Ascending aorta (tissue), 2 donors: Measurements from ENCODE around the gene PIP4P1. TPM values are rescaled to one million over a fixed set of nuclear protein-coding genes. Genes with fewer than 3 reads are reported as not detected.

Experiments used
- DNase-seq, 2 donors: peaks; one replicate each; pipeline ENCODE4 v3.0.0-alpha.2; 2019; ENCODE audit warnings: low spot score in 2 of 2
- H3K27ac ChIP-seq, 2 donors: fragments of 200-600 bp; sonication (generic); one replicate each; pipeline ENCODE4 v1.5.1; 2016 to 2017; ENCODE audit warnings: mild to moderate bottlenecking in 1 of 2
- H3K27me3 ChIP-seq: fragments of 200-600 bp; sonication (generic); one replicate; pipeline ENCODE4 v1.5.1; 2017
- H3K36me3 ChIP-seq, 2 donors: fragments of 200-600 bp; sonication (generic); one replicate each; pipeline ENCODE4 v1.5.1; 2016
- H3K4me1 ChIP-seq, 2 donors: fragments of 200-600 bp; sonication (generic); one replicate each; pipeline ENCODE4 v1.5.1; 2016 to 2017; ENCODE audit warnings: mild to moderate bottlenecking in 1 of 2
- H3K4me3 ChIP-seq, 2 donors: fragments of 200-600 bp; sonication (generic); one replicate each; pipeline ENCODE4 v1.5.1; 2016 to 2017; ENCODE audit warnings: mild to moderate bottlenecking in 1 of 2
- H3K9me3 ChIP-seq, 2 donors: fragments of 200-600 bp; sonication (generic); one replicate each; pipeline ENCODE4 v1.5.1; 2016
- intact Hi-C: fragments of 100-400 bp; cut with DNase I; formaldehyde crosslinking; loops from one replicate; pipeline ENCODE4 v1.15.1; 2023
- total RNA-seq: library from RNA; depleted of rRNA; stranded (reverse); fragments of >200 nt; gene quantifications from one replicate; pipeline ENCODE4 v1.1.0, GENCODE V29; 2016
- TF ChIP-seq, protein P1 (sequence below), 3 experiments: fragments of 200-600 bp in 2 of 3; fragments of 450-650 bp in 1 of 3; sonication (generic) in 2 of 3; IDR thresholded peaks; one replicate each; pipeline ENCODE4 v1.5.1; 2016 to 2019; ENCODE audit warnings: antibody characterized with exemption in 3 of 3, mild to moderate bottlenecking in 1 of 3, moderate library complexity in 1 of 3

Gene PIP4P1
- total RNA-seq, 1 donor from 2014 or later = 30.7 TPM

DNA sequence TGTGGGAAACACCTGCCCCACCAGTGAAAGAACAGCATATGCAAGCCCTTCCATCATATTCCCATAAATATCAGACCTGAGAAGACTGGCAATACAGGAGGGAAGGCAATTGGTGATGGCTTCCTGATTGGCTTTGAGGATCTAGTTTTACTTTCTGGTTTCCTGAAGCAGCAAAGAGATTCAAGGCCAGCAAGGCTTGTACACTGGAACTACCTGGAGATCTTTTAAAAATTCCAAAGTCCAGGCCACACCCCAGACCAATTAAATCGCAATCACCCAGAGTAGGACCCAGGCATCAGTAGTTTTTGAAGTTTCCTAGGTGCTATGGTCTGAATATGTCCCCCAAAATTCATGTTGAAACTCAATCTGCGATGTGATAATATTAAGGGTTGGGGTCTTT, 45.0 kb downstream of the PIP4P1 start:
- peaks cover 0 to 5% of the 10 kb centered on the region in 2 donors for H3K4me1 ChIP-seq
- intact Hi-C loops = loop anchor here (10.0 kb wide), 1 partner anchor 119 kb away; no protein-coding TSS in a partner anchor
- H3K27me3 ChIP-seq = no peaks in the 10 kb centered on the region
- H3K4me3 ChIP-seq = no peak overlapping the region
- TF ChIP-seq, protein P1, sequence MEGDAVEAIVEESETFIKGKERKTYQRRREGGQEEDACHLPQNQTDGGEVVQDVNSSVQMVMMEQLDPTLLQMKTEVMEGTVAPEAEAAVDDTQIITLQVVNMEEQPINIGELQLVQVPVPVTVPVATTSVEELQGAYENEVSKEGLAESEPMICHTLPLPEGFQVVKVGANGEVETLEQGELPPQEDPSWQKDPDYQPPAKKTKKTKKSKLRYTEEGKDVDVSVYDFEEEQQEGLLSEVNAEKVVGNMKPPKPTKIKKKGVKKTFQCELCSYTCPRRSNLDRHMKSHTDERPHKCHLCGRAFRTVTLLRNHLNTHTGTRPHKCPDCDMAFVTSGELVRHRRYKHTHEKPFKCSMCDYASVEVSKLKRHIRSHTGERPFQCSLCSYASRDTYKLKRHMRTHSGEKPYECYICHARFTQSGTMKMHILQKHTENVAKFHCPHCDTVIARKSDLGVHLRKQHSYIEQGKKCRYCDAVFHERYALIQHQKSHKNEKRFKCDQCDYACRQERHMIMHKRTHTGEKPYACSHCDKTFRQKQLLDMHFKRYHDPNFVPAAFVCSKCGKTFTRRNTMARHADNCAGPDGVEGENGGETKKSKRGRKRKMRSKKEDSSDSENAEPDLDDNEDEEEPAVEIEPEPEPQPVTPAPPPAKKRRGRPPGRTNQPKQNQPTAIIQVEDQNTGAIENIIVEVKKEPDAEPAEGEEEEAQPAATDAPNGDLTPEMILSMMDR (IDR thresholded peaks at IDR 0.05) = no peak
- DNase-seq = no peak
- peak overlapping the region in 1 of 2 donors; percentile 26 for H3K27ac ChIP-seq
- no peaks in the 10 kb centered on the region for H3K9me3 ChIP-seq
- no peaks in the 10 kb centered on the region for H3K36me3 ChIP-seq

DNA sequence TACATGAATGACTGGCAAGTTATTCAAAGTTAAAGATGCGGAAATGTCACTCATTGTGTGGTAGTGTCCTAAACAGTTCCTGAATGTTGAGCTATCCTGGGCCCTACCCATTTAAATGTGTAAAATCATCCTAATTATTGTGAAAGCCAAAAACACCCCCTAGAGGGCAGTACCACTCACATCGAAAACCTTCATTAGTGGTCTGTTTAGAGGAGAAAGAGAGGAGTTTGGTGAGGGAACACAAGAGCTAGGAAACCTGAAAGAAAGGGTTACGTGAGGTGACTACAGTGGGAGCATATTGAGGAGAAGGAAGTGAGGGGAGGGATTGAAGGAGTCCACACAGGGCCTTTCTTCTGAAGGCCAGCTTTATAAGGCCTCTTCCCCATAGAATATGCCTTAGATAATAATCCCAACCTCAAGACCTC, 45.4 kb downstream of the PIP4P1 start:
- Histone ChIP-seq H3K27me3 (no peaks in the 10 kb centered on the region), H3K4me1 (peaks cover 0 to 5% of the 10 kb centered on the region in 2 donors), H3K4me3 (no peak overlapping the region), H3K9me3 (no peaks in the 10 kb centered on the region), H3K36me3 (no peaks in the 10 kb centered on the region), H3K27ac (peak overlapping the region in 1 of 2 donors; percentile 26)
- intact Hi-C loops = loop anchor here (10.0 kb wide), 1 partner anchor 119 kb away; no protein-coding TSS in a partner anchor
- TF ChIP-seq, protein P1 (IDR thresholded peaks at IDR 0.05) = peak; percentile 28 to 67 (median 41)
- no peak for DNase-seq

DNA sequence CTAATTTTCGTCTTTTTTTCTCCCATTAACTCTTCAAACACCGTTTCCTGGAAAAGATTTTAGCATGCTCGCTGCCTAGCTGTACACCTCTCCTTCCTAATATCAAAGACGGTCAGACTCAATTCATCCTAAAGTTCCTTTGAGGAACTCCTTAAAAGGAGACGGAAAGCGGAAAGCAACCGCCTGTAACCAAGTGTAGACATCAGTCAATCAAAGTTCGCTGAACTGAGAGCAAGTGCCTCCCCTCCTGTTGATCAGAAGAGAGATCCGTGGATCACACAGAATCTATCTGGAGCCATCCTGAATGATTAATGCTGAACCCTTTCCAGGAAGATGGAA, 47.5 kb downstream of the PIP4P1 start:
- TF ChIP-seq, protein P1 (IDR thresholded peaks at IDR 0.05) = no peak
- peaks cover 0 to 5% of the 10 kb centered on the region in 2 donors for H3K4me1 ChIP-seq
- peak overlapping the region; percentile 85 to 88 for H3K4me3 ChIP-seq
- H3K27ac ChIP-seq = peak overlapping the region; percentile 97 to 98
- no peak for DNase-seq
- intact Hi-C loops = loop anchor here (1.0 to 10.0 kb wide), 6 partner anchors 42 to 574 kb away; partner anchors contain the start of genes APEX1, METTL17, PARP2 and RNASE4
- H3K27me3 ChIP-seq = no peaks in the 10 kb centered on the region
- no peaks in the 10 kb centered on the region for H3K9me3 ChIP-seq
- H3K36me3 ChIP-seq = no peaks in the 10 kb centered on the region

DNA sequence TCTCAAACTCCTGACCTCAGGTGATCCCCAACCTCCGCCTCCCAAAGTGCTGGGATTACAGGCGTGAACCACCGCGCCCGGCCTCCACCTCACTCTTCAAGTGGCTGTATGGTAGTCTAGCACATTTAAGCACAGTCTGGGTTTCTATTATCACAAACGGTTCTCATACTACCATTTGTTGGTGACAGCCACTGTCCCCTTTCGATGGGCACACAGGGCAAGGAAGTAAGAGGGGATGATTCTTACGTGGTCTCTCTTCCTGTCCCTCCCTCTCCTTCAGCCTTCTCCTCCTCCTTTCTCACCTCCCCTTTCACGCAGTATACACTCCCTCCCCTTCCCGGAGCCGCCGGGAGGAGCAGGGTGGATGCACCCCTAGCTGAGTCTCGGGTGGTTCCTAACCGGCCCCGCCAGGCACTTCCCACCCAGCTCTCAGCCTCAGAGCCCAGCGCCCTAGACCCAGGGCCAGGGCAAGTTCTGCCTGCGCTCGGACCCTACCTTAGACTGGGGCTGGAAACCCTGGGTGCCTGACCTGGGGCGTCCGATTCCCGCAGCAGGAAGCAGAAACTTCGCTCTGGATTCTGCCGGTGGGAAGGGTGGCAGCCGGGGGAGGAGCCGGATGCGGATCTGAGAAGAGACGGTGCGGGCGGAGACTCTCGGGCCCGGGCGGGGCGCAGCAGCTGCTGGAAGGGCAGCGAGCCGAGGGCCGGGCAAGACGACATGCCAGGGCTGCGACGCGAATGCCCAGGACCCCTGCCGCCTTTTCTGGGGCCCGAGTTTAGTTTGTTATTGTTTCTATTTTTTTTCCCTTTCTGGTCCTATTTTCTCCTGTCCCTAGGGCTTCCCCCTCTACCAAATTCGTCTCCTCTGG, 48.1 kb downstream of the PIP4P1 start, which contains the start of gene TEP1:
TEP1 (minus strand) TSS at position 626 of the 868 bp plus-strand sequence. CDS start 5,062 bp downstream, outside the sequence.
- intact Hi-C loops = loop anchor here (1.0 to 10.0 kb wide), 6 partner anchors 42 to 574 kb away; partner anchors contain the start of genes APEX1, METTL17, PARP2 and RNASE4
- Histone ChIP-seq H3K4me3 (peak within 1 kb of the TSS; percentile 85 to 88), H3K36me3 (peaks cover 3 to 4% of the 10 kb centered on the region in 2 donors), H3K9me3 (no peaks in the 10 kb centered on the region), H3K27me3 (no peaks in the 10 kb centered on the region), H3K27ac (peak within 1 kb of the TSS; percentile 97 to 98), H3K4me1 (peaks cover 0 to 5% of the 10 kb centered on the region in 2 donors)
- TF ChIP-seq, protein P1 (IDR thresholded peaks at IDR 0.05) = no peak
- DNase-seq = peak; percentile 45 to 95

DNA sequence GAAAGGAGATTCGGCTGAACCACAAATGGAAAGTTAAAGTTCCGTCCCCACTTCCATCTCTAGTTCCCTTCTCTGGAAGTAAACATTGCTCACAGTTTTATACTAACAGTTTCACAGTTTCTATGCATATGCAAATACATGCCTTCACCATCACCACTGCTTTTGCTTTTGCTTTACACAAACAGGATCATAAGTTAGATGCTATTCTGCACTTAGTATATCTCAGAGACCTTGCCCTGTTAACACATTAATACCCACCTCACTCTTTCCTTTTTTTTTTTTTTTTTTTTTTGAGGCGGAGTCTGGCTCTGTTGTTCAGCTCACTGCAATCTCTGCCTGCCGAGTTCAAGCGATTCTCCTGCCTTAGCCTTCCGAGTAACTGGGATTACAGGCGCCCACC, 48.8 kb downstream of the PIP4P1 start:
- Histone ChIP-seq H3K36me3 (peaks cover 10 to 11% of the 10 kb centered on the region in 2 donors), H3K4me1 (peaks cover 0 to 5% of the 10 kb centered on the region in 2 donors), H3K27me3 (no peaks in the 10 kb centered on the region), H3K9me3 (no peaks in the 10 kb centered on the region), H3K27ac (peak overlapping the region; percentile 97 to 98), H3K4me3 (peak overlapping the region; percentile 85 to 88)
- intact Hi-C loops = loop anchor here (2.0 to 10.0 kb wide), 4 partner anchors 122 to 575 kb away; partner anchors contain the start of genes METTL17 and RNASE4
- DNase-seq = no peak
- TF ChIP-seq, protein P1 (IDR thresholded peaks at IDR 0.05) = no peak
